ENCODE results near the gene PCDH20. TPM values are rescaled to one million over a fixed set of nuclear protein-coding genes. Genes with fewer than 3 reads are reported as not detected.

Gene PCDH20
- total RNA-seq, 2 donors from 2014 or later, result 0.99 to 1.3 TPM

DNA sequence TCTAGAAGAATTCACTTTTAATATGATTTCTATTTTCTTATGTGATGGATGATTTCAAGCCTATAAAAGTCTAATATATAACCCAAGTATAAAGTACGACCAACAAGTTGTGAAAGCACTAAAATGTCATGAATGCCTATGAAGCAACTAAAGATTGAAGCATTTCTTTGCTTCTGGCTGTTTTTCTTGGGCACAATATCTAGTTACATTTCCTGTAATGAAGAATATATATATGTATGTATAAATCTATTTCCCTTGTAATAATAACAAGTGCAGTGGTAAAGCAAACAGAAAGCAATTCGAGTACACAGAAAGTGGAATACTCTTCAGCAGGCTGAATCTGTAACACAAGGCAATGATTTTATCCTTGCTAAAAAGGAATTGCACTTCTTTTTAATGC is 5.4 kb downstream of the PCDH20 start:
- H3K9me3 ChIP-seq, result no peaks in the 10 kb centered on the region
- 24 to 32% methylated on average over 2 of the region's 2 CpGs for WGBS, 2 donors
- no peak for TF ChIP-seq POLR2A (IDR thresholded peaks at IDR 0.05)
- TF ChIP-seq, protein P1, sequence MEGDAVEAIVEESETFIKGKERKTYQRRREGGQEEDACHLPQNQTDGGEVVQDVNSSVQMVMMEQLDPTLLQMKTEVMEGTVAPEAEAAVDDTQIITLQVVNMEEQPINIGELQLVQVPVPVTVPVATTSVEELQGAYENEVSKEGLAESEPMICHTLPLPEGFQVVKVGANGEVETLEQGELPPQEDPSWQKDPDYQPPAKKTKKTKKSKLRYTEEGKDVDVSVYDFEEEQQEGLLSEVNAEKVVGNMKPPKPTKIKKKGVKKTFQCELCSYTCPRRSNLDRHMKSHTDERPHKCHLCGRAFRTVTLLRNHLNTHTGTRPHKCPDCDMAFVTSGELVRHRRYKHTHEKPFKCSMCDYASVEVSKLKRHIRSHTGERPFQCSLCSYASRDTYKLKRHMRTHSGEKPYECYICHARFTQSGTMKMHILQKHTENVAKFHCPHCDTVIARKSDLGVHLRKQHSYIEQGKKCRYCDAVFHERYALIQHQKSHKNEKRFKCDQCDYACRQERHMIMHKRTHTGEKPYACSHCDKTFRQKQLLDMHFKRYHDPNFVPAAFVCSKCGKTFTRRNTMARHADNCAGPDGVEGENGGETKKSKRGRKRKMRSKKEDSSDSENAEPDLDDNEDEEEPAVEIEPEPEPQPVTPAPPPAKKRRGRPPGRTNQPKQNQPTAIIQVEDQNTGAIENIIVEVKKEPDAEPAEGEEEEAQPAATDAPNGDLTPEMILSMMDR (IDR thresholded peaks at IDR 0.05), result no peak
- intact Hi-C loops (cut with DNase I), result no loop called here
- no peak overlapping the region for H3K4me3 ChIP-seq
- DNase-seq (no peak), ATAC-seq (no peak)
- H3K36me3 ChIP-seq (replicated peaks in 1 of 2; ENCODE audit: insufficient read depth in 1 of 2, low read depth in 2 of 2), result no peaks in the 10 kb centered on the region
- no peak overlapping the region for H3K27ac ChIP-seq
- H3K4me1 ChIP-seq, result peaks cover 21% of the 10 kb centered on the region
- peaks cover 0 to 7% of the 10 kb centered on the region in 2 donors for H3K27me3 ChIP-seq

DNA sequence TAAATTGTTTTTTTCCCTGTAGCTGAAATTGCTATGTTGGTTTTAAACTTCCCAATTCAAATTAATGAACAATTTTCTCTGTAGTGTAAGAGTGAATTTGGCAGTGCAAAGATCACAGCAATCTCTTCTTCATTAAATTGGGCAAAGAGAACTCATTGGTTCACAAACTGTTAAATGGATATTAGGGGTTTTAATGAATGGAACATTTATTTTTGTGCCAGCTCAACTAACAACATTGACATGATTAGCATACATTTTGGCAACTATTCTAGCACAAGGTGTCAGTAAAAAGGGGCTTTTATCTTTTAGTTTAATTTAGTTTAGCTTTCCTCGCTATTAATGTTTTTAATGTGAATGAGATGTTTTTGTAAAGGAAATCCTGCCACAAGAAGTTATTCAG is 7.1 kb downstream of the PCDH20 start:
- intact Hi-C loops (cut with DNase I), result no loop called here
- H3K27ac ChIP-seq, result no peak overlapping the region
- H3K9me3 ChIP-seq, result no peaks in the 10 kb centered on the region

DNA sequence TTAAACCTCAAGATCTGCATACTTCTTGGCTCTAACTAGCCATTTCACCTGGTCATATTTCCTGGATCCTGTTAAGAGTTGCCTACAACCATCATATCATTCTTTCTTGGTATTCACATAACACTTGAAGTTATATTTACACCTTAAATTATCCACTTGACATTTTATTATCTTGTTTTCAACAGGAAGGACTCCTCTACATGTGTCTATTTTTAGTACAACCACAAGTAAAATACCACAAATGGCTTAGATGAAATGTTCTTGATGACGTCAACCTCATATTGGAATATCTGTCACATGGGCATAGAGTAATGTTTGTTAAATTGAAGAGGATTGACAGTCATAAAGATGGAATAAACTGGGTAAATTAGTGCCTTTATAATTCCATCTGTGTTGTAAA is 9.4 kb downstream of the PCDH20 start:
- Histone ChIP-seq H3K27me3 (peaks cover 0 to 3% of the 10 kb centered on the region in 2 donors), H3K4me1 (no peaks in the 10 kb centered on the region), H3K27ac (no peak overlapping the region), H3K9me3 (no peaks in the 10 kb centered on the region), H3K36me3 (replicated peaks in 1 of 2; ENCODE audit: insufficient read depth in 1 of 2, low read depth in 2 of 2) (no peaks in the 10 kb centered on the region), H3K4me3 (no peak overlapping the region)
- 45 to 76% methylated on average over 1 of the region's 1 CpG for WGBS, 2 donors
- TF ChIP-seq POLR2A (IDR thresholded peaks at IDR 0.05), result no peak
- TF ChIP-seq, protein P1 (IDR thresholded peaks at IDR 0.05), result no peak
- ATAC-seq (no peak), DNase-seq (no peak)
- intact Hi-C loops (cut with DNase I), result no loop called here

More for the DNA sequence above, 7.1 kb downstream of the PCDH20 start:
- peaks cover 0 to 7% of the 10 kb centered on the region in 2 donors for H3K27me3 ChIP-seq
- ATAC-seq, result no peak
- H3K4me1 ChIP-seq, result peaks cover 4% of the 10 kb centered on the region
- no peaks in the 10 kb centered on the region for H3K36me3 ChIP-seq (replicated peaks in 1 of 2; ENCODE audit: insufficient read depth in 1 of 2, low read depth in 2 of 2)
- no peak for DNase-seq
- no peak overlapping the region for H3K4me3 ChIP-seq
- no peak for TF ChIP-seq POLR2A (IDR thresholded peaks at IDR 0.05)
- TF ChIP-seq, protein P1 (IDR thresholded peaks at IDR 0.05), result no peak
- 0% methylated on average over 1 of the region's 1 CpG for WGBS, 2 donors

DNA sequence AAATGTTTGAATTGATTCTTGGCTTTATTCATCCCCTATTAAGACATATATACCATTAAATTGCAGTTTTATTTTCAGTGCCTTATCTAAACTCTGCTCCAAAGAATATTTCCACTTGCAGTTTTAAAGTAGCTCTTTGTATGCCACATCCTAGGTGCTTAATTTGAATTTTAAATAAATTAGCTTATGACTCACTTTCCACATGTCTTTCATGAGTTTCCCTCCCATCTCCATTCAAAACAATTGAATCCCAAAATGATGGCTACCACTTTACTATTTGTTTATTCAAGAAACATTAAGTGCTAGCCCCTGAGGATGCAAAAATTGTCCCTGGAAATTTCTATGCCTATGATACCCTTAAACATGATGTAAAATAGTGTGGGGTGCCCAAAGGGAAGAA is 19.5 kb downstream of the PCDH20 start:
- no peaks in the 10 kb centered on the region for H3K4me1 ChIP-seq
- no peak overlapping the region for H3K27ac ChIP-seq
- no peak for DNase-seq
- no peaks in the 10 kb centered on the region for H3K36me3 ChIP-seq (replicated peaks in 1 of 2; ENCODE audit: insufficient read depth in 1 of 2, low read depth in 2 of 2)
- H3K4me3 ChIP-seq, result no peak overlapping the region
- no peaks in the 10 kb centered on the region for H3K27me3 ChIP-seq
- ATAC-seq, result no peak
- intact Hi-C loops (cut with DNase I), result no loop called here
- TF ChIP-seq, protein P1 (IDR thresholded peaks at IDR 0.05), result no peak
- no peak for TF ChIP-seq POLR2A (IDR thresholded peaks at IDR 0.05)
- no peaks in the 10 kb centered on the region for H3K9me3 ChIP-seq

DNA sequence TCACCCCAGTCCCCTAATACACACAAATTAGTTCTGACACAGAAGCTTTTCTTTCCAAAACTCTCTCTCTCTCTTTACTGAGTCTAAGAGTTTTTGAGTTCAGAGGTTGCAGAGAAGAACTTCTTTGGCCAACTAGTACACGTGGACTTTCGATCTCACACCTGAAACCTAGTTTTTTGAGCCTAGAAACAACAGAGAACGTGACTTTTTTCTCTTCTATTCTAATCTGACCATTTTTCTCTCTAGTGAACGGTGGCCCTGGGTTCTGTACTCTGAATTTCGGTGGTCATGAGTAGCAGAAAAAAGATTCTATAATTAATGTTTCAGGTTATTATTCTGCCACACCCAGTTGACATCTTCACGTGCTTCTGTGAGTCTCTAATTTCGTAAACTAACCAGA is 24.2 kb downstream of the PCDH20 start:
- intact Hi-C loops (cut with DNase I), result no loop called here
- no peak for ATAC-seq
- no peak for DNase-seq
- Histone ChIP-seq H3K4me1 (no peaks in the 10 kb centered on the region), H3K9me3 (no peaks in the 10 kb centered on the region), H3K4me3 (no peak overlapping the region), H3K27me3 (no peaks in the 10 kb centered on the region), H3K27ac (no peak overlapping the region), H3K36me3 (replicated peaks in 1 of 2; ENCODE audit: insufficient read depth in 1 of 2, low read depth in 2 of 2) (no peaks in the 10 kb centered on the region)
- WGBS, 2 donors, result 61 to 66% methylated on average over 7 of the region's 7 CpGs
- TF ChIP-seq POLR2A (IDR thresholded peaks at IDR 0.05), result no peak
- TF ChIP-seq, protein P1 (IDR thresholded peaks at IDR 0.05), result no peak
